ENCODE measurements around the gene ZCCHC2. TPM values are rescaled to one million over a fixed set of nuclear protein-coding genes. Genes with fewer than 3 reads are reported as not detected.

Gene ZCCHC2
- total RNA-seq, result 55.7 and 58.8 TPM in 2 replicates

GRCh38 chr18:62522504-62523254, at the start of gene ZCCHC2:
Gene ZCCHC2, plus strand, starts transcription at chr18:62523025. Its CDS starts 400 bp downstream, at chr18:62523425.
- peak; percentile 99 for DNase-seq (ENCODE audit: low spot score)
- peak within 1 kb of the TSS; percentile 94 for H3K27ac Mint-ChIP-seq
- intact Hi-C loops (cut with micrococcal nuclease), result loop anchor here (1.0 to 10.0 kb wide), 10 partner anchors 97 to 792 kb away; partner anchors contain the start of genes BCL2, PHLPP1, PIGN and RELCH
- H3K27me3 Mint-ChIP-seq (ENCODE audit: insufficient read depth), result peaks cover 4% of the 10 kb centered on the region
- H3K36me3 Mint-ChIP-seq (ENCODE audit: low read depth), result peaks cover 18% of the 10 kb centered on the region
- no peaks in the 10 kb centered on the region for H3K9me3 Mint-ChIP-seq
- peak within 1 kb of the TSS; percentile 98 for H3K4me3 Mint-ChIP-seq
- H3K4me1 Mint-ChIP-seq (ENCODE audit: low read depth), result peaks cover 35% of the 10 kb centered on the region

- intact Hi-C loops (cut with micrococcal nuclease), result no loop called here
- H3K4me3 Mint-ChIP-seq, result no peak overlapping the region
- H3K36me3 Mint-ChIP-seq (ENCODE audit: low read depth), result peaks cover 2% of the 10 kb centered on the region
- no peak for DNase-seq (ENCODE audit: low spot score)
- no peak overlapping the region for H3K27ac Mint-ChIP-seq
- peaks cover 26% of the 10 kb centered on the region for H3K27me3 Mint-ChIP-seq (ENCODE audit: insufficient read depth)
- no peaks in the 10 kb centered on the region for H3K4me1 Mint-ChIP-seq (ENCODE audit: low read depth)
- H3K9me3 Mint-ChIP-seq, result peaks cover 20% of the 10 kb centered on the region
Measured at GRCh38 chr18:62479574-62479973, 43.3 kb upstream of the ZCCHC2 start.

- H3K36me3 Mint-ChIP-seq (ENCODE audit: low read depth), result peaks cover 2% of the 10 kb centered on the region
- no peak overlapping the region for H3K27ac Mint-ChIP-seq
- peaks cover 27% of the 10 kb centered on the region for H3K27me3 Mint-ChIP-seq (ENCODE audit: insufficient read depth)
- no peak for DNase-seq (ENCODE audit: low spot score)
- H3K4me1 Mint-ChIP-seq (ENCODE audit: low read depth), result no peaks in the 10 kb centered on the region
- no peak overlapping the region for H3K4me3 Mint-ChIP-seq
- intact Hi-C loops (cut with micrococcal nuclease), result no loop called here
- peaks cover 20% of the 10 kb centered on the region for H3K9me3 Mint-ChIP-seq
Measured at GRCh38 chr18:62480927-62481326, 41.9 kb upstream of the ZCCHC2 start.

- H3K27me3 Mint-ChIP-seq (ENCODE audit: insufficient read depth), result peaks cover 15% of the 10 kb centered on the region
- H3K9me3 Mint-ChIP-seq, result peaks cover 14% of the 10 kb centered on the region
- no peaks in the 10 kb centered on the region for H3K4me1 Mint-ChIP-seq (ENCODE audit: low read depth)
- intact Hi-C loops (cut with micrococcal nuclease), result no loop called here
- H3K27ac Mint-ChIP-seq, result no peak overlapping the region
- no peak overlapping the region for H3K4me3 Mint-ChIP-seq
- peaks cover 2% of the 10 kb centered on the region for H3K36me3 Mint-ChIP-seq (ENCODE audit: low read depth)
- no peak for DNase-seq (ENCODE audit: low spot score)
Measured at GRCh38 chr18:62484941-62485340, 37.9 kb upstream of the ZCCHC2 start.

DNA sequence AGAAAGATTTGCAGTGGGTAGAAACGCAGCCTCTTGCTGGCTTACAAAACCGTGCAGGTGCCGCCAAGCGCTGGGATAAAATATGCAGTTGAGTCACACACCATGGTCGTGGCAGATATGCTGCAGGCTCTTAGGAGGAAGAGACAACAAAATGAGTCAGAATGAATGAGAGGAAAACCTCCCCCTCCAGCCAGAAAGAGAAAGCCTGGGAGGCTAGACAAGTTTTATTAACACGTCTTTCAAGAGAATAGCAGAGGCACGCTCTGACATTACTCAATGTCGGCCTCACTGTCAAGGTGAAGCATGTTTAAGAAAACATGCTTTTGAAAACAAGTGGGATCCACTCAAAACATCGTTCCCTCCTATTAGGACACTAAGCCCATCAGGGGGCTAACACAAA, 37.1 kb upstream of the ZCCHC2 start:
- DNase-seq (ENCODE audit: low spot score), result no peak
- H3K4me1 Mint-ChIP-seq (ENCODE audit: low read depth), result no peaks in the 10 kb centered on the region
- H3K27ac Mint-ChIP-seq, result no peak overlapping the region
- H3K4me3 Mint-ChIP-seq, result no peak overlapping the region
- H3K36me3 Mint-ChIP-seq (ENCODE audit: low read depth), result no peaks in the 10 kb centered on the region
- H3K27me3 Mint-ChIP-seq (ENCODE audit: insufficient read depth), result peaks cover 15% of the 10 kb centered on the region
- intact Hi-C loops (cut with micrococcal nuclease), result no loop called here
- peaks cover 6% of the 10 kb centered on the region for H3K9me3 Mint-ChIP-seq

DNA sequence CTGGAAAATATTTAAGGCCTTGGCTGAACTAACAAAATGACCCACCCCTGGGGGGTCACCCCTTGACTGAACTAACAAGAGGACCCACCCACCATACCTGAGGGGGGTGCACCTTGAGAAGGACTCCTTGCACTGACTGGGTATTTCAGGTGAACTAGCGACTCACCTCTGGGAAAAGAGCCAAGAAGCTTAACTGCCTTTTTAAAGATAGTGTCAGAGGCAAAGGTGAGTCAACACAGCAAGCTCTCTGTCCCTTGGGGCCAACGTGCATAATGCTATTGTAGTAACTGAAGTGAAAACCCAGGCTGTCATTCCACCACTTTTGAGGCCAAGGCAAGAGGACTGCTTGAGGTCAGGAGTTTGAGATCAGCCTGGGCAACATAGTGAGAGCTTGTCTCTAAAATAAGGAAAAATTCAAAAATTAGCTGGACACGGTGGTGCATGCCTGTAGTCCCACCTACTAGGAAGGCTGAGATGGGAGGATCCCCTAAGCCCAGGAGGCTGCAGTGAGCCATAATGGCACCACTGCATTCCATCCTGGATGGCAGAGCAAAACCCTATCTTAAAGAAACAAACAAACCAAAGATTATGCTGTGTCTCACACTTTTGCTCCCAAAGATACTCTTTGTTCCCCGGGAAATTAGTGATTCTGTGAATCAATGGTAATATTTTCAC, 36.4 kb upstream of the ZCCHC2 start:
- peaks cover 14% of the 10 kb centered on the region for H3K27me3 Mint-ChIP-seq (ENCODE audit: insufficient read depth)
- DNase-seq (ENCODE audit: low spot score), result no peak
- H3K27ac Mint-ChIP-seq, result no peak overlapping the region
- H3K36me3 Mint-ChIP-seq (ENCODE audit: low read depth), result no peaks in the 10 kb centered on the region
- intact Hi-C loops (cut with micrococcal nuclease), result no loop called here
- no peaks in the 10 kb centered on the region for H3K4me1 Mint-ChIP-seq (ENCODE audit: low read depth)
- no peaks in the 10 kb centered on the region for H3K9me3 Mint-ChIP-seq
- H3K4me3 Mint-ChIP-seq, result no peak overlapping the region

GRCh38 chr18:62487161-62487560, 35.7 kb upstream of the ZCCHC2 start:
- Mint-ChIP-seq H3K4me1 (ENCODE audit: low read depth) (no peaks in the 10 kb centered on the region), H3K27me3 (ENCODE audit: insufficient read depth) (peaks cover 14% of the 10 kb centered on the region), H3K36me3 (ENCODE audit: low read depth) (no peaks in the 10 kb centered on the region), H3K27ac (no peak overlapping the region), H3K4me3 (no peak overlapping the region), H3K9me3 (no peaks in the 10 kb centered on the region)
- no peak for DNase-seq (ENCODE audit: low spot score)
- intact Hi-C loops (cut with micrococcal nuclease), result no loop called here

DNA sequence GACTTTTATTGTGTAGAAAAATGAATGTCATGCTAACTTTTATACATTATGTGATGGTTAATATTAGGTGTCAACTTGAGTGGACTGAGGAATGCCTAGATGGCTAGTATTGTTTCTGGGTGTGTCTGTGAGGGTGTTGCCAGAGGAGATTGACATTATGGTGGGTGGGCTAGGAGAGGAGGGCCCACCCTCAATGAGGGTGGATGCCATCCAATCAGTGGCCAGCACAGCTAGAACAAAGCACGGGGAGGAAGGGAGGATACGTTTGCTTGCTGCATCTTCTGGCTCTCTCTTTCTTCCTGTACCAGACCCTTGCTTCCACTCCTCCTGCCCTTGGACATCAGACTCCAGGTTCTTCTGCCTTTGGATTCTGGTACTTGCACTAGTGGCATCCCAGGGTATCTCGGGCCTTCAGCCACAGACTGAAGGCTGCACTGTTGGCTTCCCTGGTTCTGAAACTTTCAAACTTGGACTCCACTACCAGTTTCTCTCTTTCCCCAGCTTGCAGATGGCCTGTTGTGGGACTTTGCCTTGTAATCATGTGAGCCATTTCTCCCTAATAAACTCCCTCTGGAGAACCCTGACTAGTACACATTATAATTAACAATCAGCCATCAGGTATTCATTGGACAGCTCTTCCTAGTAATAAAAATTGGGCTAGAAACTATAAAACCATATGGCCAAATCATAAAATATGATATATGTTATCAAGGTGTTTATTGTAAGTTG, 31.7 kb upstream of the ZCCHC2 start:
- H3K27me3 Mint-ChIP-seq (ENCODE audit: insufficient read depth), result peaks cover 13% of the 10 kb centered on the region
- no peak overlapping the region for H3K27ac Mint-ChIP-seq
- no peak for DNase-seq (ENCODE audit: low spot score)
- intact Hi-C loops (cut with micrococcal nuclease), result no loop called here
- H3K9me3 Mint-ChIP-seq, result no peaks in the 10 kb centered on the region
- no peak overlapping the region for H3K4me3 Mint-ChIP-seq
- no peaks in the 10 kb centered on the region for H3K36me3 Mint-ChIP-seq (ENCODE audit: low read depth)
- H3K4me1 Mint-ChIP-seq (ENCODE audit: low read depth), result no peaks in the 10 kb centered on the region

DNA sequence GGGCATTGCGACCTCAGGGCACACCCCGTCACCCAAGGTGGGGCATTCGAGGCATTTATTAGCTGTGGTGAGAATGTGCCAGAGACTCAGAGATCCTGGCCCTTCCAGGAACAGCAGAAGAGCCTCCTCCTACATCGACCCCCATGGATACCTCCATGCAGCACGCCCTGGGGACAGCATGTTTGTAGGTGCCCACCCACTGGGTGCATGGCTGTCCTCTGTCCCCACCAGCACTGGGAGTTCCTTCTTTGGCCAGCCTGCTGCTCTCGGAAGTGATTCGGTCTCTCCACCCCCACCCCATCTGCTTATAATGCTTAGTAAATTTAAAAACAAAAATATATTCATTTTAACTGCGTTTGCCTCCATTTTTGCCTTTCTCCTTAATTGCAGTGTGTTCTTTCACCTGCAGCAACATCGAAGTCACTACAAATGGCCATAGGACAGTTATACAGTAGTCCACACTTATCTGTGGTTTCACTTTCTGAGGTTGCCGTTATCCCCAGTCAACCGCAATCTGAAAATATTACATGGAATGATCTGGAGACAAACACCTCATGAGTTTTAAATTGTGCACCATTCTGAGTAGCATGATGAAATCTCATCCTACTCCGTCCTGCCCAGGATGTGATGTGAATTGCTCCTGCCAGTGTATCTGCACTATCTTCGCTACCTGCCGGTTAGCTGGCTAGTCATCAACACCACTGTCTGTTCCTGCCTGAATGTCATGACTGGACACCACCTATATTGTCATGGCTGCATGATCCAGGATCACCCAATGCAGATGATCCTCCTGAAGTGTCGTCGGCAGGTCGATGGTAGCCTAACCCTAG, 29.6 kb upstream of the ZCCHC2 start:
- Mint-ChIP-seq H3K4me3 (no peak overlapping the region), H3K36me3 (ENCODE audit: low read depth) (no peaks in the 10 kb centered on the region), H3K9me3 (no peaks in the 10 kb centered on the region), H3K27me3 (ENCODE audit: insufficient read depth) (peaks cover 13% of the 10 kb centered on the region), H3K27ac (no peak overlapping the region), H3K4me1 (ENCODE audit: low read depth) (no peaks in the 10 kb centered on the region)
- no peak for DNase-seq (ENCODE audit: low spot score)
- intact Hi-C loops (cut with micrococcal nuclease), result no loop called here

DNA sequence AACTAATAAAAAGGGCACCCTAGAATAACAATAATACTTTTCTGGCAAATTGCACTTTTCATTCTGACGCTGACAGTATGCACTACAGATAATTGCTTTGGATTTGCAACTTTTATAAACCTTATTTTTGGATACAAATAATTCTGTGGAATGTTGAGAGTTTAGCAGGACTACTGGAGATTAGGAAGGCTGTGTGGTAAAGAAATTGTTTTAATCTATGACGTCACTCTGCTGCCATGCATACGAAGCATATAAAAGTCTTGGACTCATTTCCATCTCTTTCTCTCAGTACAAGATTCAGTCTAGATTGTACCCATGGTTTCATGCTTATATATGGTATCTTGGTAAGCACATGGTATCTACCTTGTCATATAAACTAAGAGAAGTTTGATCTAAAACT, 28.1 kb upstream of the ZCCHC2 start:
- Mint-ChIP-seq H3K9me3 (no peaks in the 10 kb centered on the region), H3K4me3 (no peak overlapping the region), H3K4me1 (ENCODE audit: low read depth) (no peaks in the 10 kb centered on the region), H3K27me3 (ENCODE audit: insufficient read depth) (peaks cover 15% of the 10 kb centered on the region), H3K36me3 (ENCODE audit: low read depth) (no peaks in the 10 kb centered on the region), H3K27ac (no peak overlapping the region)
- intact Hi-C loops (cut with micrococcal nuclease), result no loop called here
- no peak for DNase-seq (ENCODE audit: low spot score)

GRCh38 chr18:62496262-62496661, 26.6 kb upstream of the ZCCHC2 start:
- H3K27ac Mint-ChIP-seq, result no peak overlapping the region
- H3K9me3 Mint-ChIP-seq, result no peaks in the 10 kb centered on the region
- H3K36me3 Mint-ChIP-seq (ENCODE audit: low read depth), result peaks cover 2% of the 10 kb centered on the region
- no peak overlapping the region for H3K4me3 Mint-ChIP-seq
- peaks cover 15% of the 10 kb centered on the region for H3K27me3 Mint-ChIP-seq (ENCODE audit: insufficient read depth)
- intact Hi-C loops (cut with micrococcal nuclease), result no loop called here
- no peaks in the 10 kb centered on the region for H3K4me1 Mint-ChIP-seq (ENCODE audit: low read depth)
- DNase-seq (ENCODE audit: low spot score), result no peak

- Mint-ChIP-seq H3K27ac (no peak overlapping the region), H3K27me3 (ENCODE audit: insufficient read depth) (peaks cover 15% of the 10 kb centered on the region), H3K9me3 (no peaks in the 10 kb centered on the region), H3K4me3 (no peak overlapping the region), H3K36me3 (ENCODE audit: low read depth) (peaks cover 2% of the 10 kb centered on the region), H3K4me1 (ENCODE audit: low read depth) (no peaks in the 10 kb centered on the region)
- no peak for DNase-seq (ENCODE audit: low spot score)
- intact Hi-C loops (cut with micrococcal nuclease), result no loop called here
Measured at GRCh38 chr18:62497190-62497772, 25.5 kb upstream of the ZCCHC2 start.

All from activated T-helper 1 cell treated with anti-CD3 and anti-CD28 coated beads, Interleukin-12 subunit alpha, Interleukin-12 subunit beta, Interleukin-2, Interleukin-4 antibody, amounts not matched to agents 30 ng/mL and 10 ng/mL and 1 ng/mL, durations not matched to agents 14 hours and 24 hours and 36 hours (primary cell).